Measurements from ENCODE around the gene CLNK. TPM values are rescaled to one million over a fixed set of nuclear protein-coding genes. Genes with fewer than 3 reads are reported as not detected.

CLNK gene
- total RNA-seq, 1 donor from 2014 or later: not detected

DNA sequence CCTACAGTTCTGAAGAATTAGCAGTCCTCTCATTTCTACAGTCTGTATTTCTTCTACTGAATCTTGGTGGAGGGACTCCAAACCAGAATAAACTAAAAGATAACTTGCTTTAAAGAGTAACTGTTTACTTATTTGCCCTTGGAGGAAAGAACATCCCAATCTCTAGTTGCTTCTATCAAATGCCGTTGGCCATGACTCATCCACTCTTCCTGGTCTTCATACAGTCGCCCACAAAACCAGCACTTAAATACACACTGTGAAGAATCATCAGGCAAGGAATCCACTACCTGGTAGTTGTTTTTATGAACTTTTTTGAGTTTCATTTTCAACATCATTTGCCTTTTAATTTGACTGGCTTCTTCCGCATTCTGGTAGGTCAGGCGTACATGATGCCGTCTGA, 241.6 kb downstream of the CLNK start:
- H3K4me3 ChIP-seq: no peak overlapping the region
- DNase-seq (ENCODE audit: extremely low spot score in 2 of 2): no peak
- H3K27me3 ChIP-seq: no peaks in the 10 kb centered on the region
- H3K4me1 ChIP-seq: no peaks in the 10 kb centered on the region
- no peak overlapping the region for H3K27ac ChIP-seq
- intact Hi-C loops (cut with DNase I): no loop called here
- H3K36me3 ChIP-seq: peaks cover 0 to 29% of the 10 kb centered on the region in 2 donors
- TF ChIP-seq, protein P1, sequence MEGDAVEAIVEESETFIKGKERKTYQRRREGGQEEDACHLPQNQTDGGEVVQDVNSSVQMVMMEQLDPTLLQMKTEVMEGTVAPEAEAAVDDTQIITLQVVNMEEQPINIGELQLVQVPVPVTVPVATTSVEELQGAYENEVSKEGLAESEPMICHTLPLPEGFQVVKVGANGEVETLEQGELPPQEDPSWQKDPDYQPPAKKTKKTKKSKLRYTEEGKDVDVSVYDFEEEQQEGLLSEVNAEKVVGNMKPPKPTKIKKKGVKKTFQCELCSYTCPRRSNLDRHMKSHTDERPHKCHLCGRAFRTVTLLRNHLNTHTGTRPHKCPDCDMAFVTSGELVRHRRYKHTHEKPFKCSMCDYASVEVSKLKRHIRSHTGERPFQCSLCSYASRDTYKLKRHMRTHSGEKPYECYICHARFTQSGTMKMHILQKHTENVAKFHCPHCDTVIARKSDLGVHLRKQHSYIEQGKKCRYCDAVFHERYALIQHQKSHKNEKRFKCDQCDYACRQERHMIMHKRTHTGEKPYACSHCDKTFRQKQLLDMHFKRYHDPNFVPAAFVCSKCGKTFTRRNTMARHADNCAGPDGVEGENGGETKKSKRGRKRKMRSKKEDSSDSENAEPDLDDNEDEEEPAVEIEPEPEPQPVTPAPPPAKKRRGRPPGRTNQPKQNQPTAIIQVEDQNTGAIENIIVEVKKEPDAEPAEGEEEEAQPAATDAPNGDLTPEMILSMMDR (IDR thresholded peaks at IDR 0.05): no peak
- TF ChIP-seq POLR2A (IDR thresholded peaks at IDR 0.05) (no peak), POLR2AphosphoS5 (IDR thresholded peaks at IDR 0.05; ENCODE audit: insufficient read depth in 1 of 2, low read depth in 1 of 2) (no peak)
- H3K9me3 ChIP-seq: no peaks in the 10 kb centered on the region

DNA sequence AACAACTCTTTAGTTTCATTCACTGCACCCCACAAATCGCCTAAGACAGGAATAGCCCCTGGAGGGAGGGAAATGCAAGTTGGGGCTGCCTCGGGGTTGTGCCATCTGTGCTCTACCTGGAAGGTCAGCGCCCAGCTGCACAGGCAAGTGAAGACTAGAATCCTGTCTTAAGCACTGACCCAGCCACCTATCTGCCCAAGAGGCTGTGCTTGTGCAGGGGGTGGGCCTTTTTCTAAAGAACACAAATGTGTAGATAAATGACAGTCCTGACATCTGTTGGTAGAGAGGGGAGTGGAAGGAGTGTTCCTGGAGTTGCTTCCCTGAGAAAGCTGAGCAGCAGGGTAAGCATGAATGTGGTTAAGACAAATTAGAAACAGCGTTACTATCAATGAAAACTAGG, 243.1 kb downstream of the CLNK start:
- Histone ChIP-seq H3K36me3 (peaks cover 0 to 20% of the 10 kb centered on the region in 2 donors), H3K4me1 (no peaks in the 10 kb centered on the region), H3K9me3 (no peaks in the 10 kb centered on the region), H3K4me3 (no peak overlapping the region), H3K27ac (no peak overlapping the region), H3K27me3 (no peaks in the 10 kb centered on the region)
- DNase-seq (ENCODE audit: extremely low spot score in 2 of 2): no peak
- intact Hi-C loops (cut with DNase I): no loop called here
- TF ChIP-seq, protein P1 (IDR thresholded peaks at IDR 0.05): no peak
- TF ChIP-seq POLR2AphosphoS5 (IDR thresholded peaks at IDR 0.05; ENCODE audit: insufficient read depth in 1 of 2, low read depth in 1 of 2) (no peak), POLR2A (IDR thresholded peaks at IDR 0.05) (no peak)

DNA sequence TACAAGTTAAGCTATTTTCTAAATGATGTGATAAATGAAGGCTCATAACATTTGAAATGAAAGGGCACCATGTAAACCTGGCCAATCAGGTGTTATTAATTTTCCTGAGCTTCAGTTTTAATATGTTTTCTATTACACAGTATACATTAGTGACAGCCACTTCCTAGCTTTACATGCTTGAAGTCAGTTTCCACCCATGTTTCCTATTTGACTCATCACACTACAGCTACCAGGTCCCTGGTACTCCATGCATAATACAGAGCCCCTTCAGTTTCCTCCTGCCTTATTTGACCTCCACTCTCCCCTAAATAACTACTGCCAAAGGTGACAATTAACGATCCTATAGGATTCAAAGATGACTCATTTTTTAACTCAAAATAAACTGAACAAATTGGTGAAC, 245.6 kb downstream of the CLNK start:
- no peaks in the 10 kb centered on the region for H3K4me1 ChIP-seq
- intact Hi-C loops (cut with DNase I): no loop called here
- H3K27me3 ChIP-seq: no peaks in the 10 kb centered on the region
- H3K9me3 ChIP-seq: no peaks in the 10 kb centered on the region
- no peak for DNase-seq (ENCODE audit: extremely low spot score in 2 of 2)
- TF ChIP-seq, protein P1 (IDR thresholded peaks at IDR 0.05): no peak
- TF ChIP-seq POLR2AphosphoS5 (IDR thresholded peaks at IDR 0.05; ENCODE audit: insufficient read depth in 1 of 2, low read depth in 1 of 2): no peak
- no peak for TF ChIP-seq POLR2A (IDR thresholded peaks at IDR 0.05)
- H3K4me3 ChIP-seq: no peak overlapping the region
- H3K36me3 ChIP-seq: no peaks in the 10 kb centered on the region
- no peak overlapping the region for H3K27ac ChIP-seq

DNA sequence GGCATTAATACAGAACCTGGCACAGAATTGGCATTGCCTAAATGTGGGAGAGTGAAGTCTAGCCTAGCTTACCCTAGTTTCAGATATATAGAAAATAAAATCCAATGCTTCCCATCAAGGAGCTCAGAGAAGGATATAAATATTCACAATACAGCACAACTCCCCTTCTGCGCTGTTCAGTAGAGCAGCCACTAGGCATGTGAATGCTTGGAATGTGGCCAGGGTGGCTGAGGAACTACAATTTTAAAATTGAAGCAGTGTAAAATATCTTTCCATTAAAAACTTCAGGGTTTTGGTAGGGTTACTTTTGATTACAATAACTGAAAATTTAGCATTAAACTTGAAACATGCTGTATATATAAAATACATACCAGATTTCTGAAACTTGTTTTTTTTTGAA, 246.8 kb downstream of the CLNK start:
- DNase-seq (ENCODE audit: extremely low spot score in 2 of 2): no peak
- H3K36me3 ChIP-seq: no peaks in the 10 kb centered on the region
- H3K9me3 ChIP-seq: no peaks in the 10 kb centered on the region
- intact Hi-C loops (cut with DNase I): no loop called here
- no peaks in the 10 kb centered on the region for H3K27me3 ChIP-seq
- no peaks in the 10 kb centered on the region for H3K4me1 ChIP-seq
- H3K27ac ChIP-seq: no peak overlapping the region
- TF ChIP-seq, protein P1 (IDR thresholded peaks at IDR 0.05): no peak
- TF ChIP-seq POLR2AphosphoS5 (IDR thresholded peaks at IDR 0.05; ENCODE audit: insufficient read depth in 1 of 2, low read depth in 1 of 2) (no peak), POLR2A (IDR thresholded peaks at IDR 0.05) (no peak)
- H3K4me3 ChIP-seq: no peak overlapping the region

Other genes with a start within 250 kb of the CLNK start
- 38.3 TPM for gene ZNF518B, start 227.3 kb downstream of the CLNK start, total RNA-seq